HEK293 (cell line): ENCODE measurements around the gene DTX2.
"Not testable (repeated sequence)": the region's sequence is repeated elsewhere in the genome, so short reads cannot be mapped to it uniquely, and the experiment has no call there.

Experiments used
- CTCF ChIP-seq: fragments of 450-650 bp; formaldehyde crosslinking; IDR thresholded peaks from 2 replicates; pipeline ENCODE4 v1.5.1; 2016; ENCODE audit warnings: missing biosample characterization, missing genetic modification characterization
- ZNF24 ChIP-seq: fragments of 450-650 bp; formaldehyde crosslinking; IDR thresholded peaks from 2 replicates; pipeline ENCODE4 v1.5.1; 2016; ENCODE audit warnings: missing biosample characterization, missing genetic modification characterization
- ZNF513 ChIP-seq: fragments of 450-650 bp; IDR thresholded peaks from 2 replicates; pipeline ENCODE4 v1.5.1; 2018; ENCODE audit warnings: missing biosample characterization, missing genetic modification characterization

GRCh38 chr7:76526183-76526582 is 64.7 kb downstream of the DTX2 start:
- not testable (repeated sequence) for TF ChIP-seq CTCF (tag by site-specific recombination); ZNF513 (tag by site-specific recombination); ZNF24
